Smooth muscle cell of the brain vasculature (primary cell): ENCODE data around the gene WNT5B.
"Not testable (repeated sequence)": the region's sequence is repeated elsewhere in the genome, so short reads cannot be mapped to it uniquely, and the experiment has no call there.

Experiments used
- DNase-seq: peaks from one replicate; pipeline ENCODE4 v3.0.0-alpha.2; 2012; ENCODE audit warnings: low read depth, low spot score

Gene WNT5B

GRCh38 chr12:1690578-1691122 is 61.6 kb downstream of the WNT5B start, which contains the start of gene ADIPOR2:
Gene ADIPOR2 (plus strand): TSS chr12:1691070. CDS start chr12:1754344, 63,274 bp downstream.
- peak; percentile 94 for DNase-seq

GRCh38 chr12:1691123-1692007 is 62.3 kb downstream of the WNT5B start:
- no peak for DNase-seq

GRCh38 chr12:1692226-1692625 is 63.2 kb downstream of the WNT5B start:
- no peak for DNase-seq

- DNase-seq = no peak
Measured at GRCh38 chr12:1692895-1693610, 64.0 kb downstream of the WNT5B start.

- not testable (repeated sequence) for DNase-seq
Measured at GRCh38 chr12:1695097-1695496, 66.1 kb downstream of the WNT5B start.

GRCh38 chr12:1695886-1696670 is 67.0 kb downstream of the WNT5B start:
- DNase-seq = no peak

- DNase-seq = no peak
Measured at GRCh38 chr12:1696800-1697199, 67.8 kb downstream of the WNT5B start.
